B cell (primary cell): Measurements from ENCODE around the gene MGAT2. TPM values are rescaled to one million over a fixed set of nuclear protein-coding genes. Genes with fewer than 3 reads are reported as not detected.

Source experiments
- ATAC-seq: fragments of 200-7000 bp; cut with Tn5 transposase; one replicate; pipeline ENCODE4 v1.10.0; 2021; ENCODE audit warnings: low read depth, mild to moderate bottlenecking, moderate number of reproducible peaks, moderate library complexity
- CTCF ChIA-PET: fragments of 350-600 bp; sonication (Branson Sonifier 250); formaldehyde crosslinking; loops from one replicate; lab custom pipeline; 2021; ENCODE audit warnings: antibody characterized with exemption, inconsistent platforms; lab: Charles Lee
- POLR2A ChIA-PET: fragments of 350-600 bp; sonication (Branson Sonifier 250); formaldehyde crosslinking; loops from one replicate; lab custom pipeline; 2021; ENCODE audit warnings: antibody characterized with exemption; lab: Charles Lee
- DNase-seq: peaks from one replicate; pipeline ENCODE4 v3.0.0; 2013
- H2AFZ ChIP-seq: 2 replicates; pipeline ENCODE4 v1.6.1; 2012; ENCODE audit warnings: mild to moderate bottlenecking, low read depth, low read length; ENCODE audit not compliant: insufficient read depth, poor library complexity, severe bottlenecking
- H3K27ac ChIP-seq, 2 donors: 1 replicate in 1 of 2; 2 replicates in 1 of 2; pipeline ENCODE4 v1.5.1; 2012 to 2013; ENCODE audit warnings: low read length in 2 of 2, mild to moderate bottlenecking in 2 of 2, moderate library complexity in 1 of 2
- H3K27me3 ChIP-seq, 4 experiments: fragments of 200-600 bp in 1 of 4; sonication (generic) in 1 of 4; replicated peaks in 1 of 4; 1 replicate in 2 of 4; 2 replicates in 2 of 4; pipeline versions ENCODE4 v1.6.1 to v1.7.0; 2013 to 2016; ENCODE audit warnings: low read length in 3 of 4, mild to moderate bottlenecking in 2 of 4, mixed read lengths in 1 of 4, moderate library complexity in 1 of 4; ENCODE audit not compliant: insufficient read depth in 4 of 4, control insufficient read depth in 3 of 4; ENCODE audit errors: control extremely low read depth in 1 of 4
- H3K36me3 ChIP-seq, 2 experiments: replicated peaks in 1 of 2; 1 replicate in 1 of 2; 2 replicates in 1 of 2; pipeline versions ENCODE4 v1.6.1 to v1.7.1; 2013; ENCODE audit warnings: low read length in 1 of 2; ENCODE audit not compliant: insufficient read depth in 2 of 2, control insufficient read depth in 1 of 2; ENCODE audit errors: control extremely low read depth in 1 of 2, extremely low read depth in 1 of 2
- H3K4me1 ChIP-seq, 2 donors: fragments of 200-600 bp in 1 of 2; sonication (generic) in 1 of 2; 1 replicate in 1 of 2; 2 replicates in 1 of 2; pipeline versions ENCODE4 v1.5.1 to v1.6.1; 2013 to 2017; ENCODE audit warnings: low read length in 2 of 2; ENCODE audit not compliant: control insufficient read depth in 2 of 2, insufficient read depth in 2 of 2
- H3K4me2 ChIP-seq: replicated peaks from 2 replicates; pipeline ENCODE3; 2012; ENCODE audit warnings: mild to moderate bottlenecking, low read depth, low read length; ENCODE audit not compliant: poor library complexity, severe bottlenecking
- H3K4me3 ChIP-seq, 5 experiments: fragments of 200-600 bp in 1 of 5; sonication (generic) in 1 of 5; 1 replicate in 3 of 5; 2 replicates in 2 of 5; pipeline versions ENCODE4 v1.5.1 to v1.7.0; 2011 to 2016; ENCODE audit warnings: low read length in 4 of 5, mild to moderate bottlenecking in 4 of 5, low read depth in 2 of 5, control low read depth in 1 of 5, moderate library complexity in 1 of 5; ENCODE audit not compliant: insufficient read depth in 1 of 5; ENCODE audit errors: control extremely low read depth in 1 of 5, extremely low read depth in 1 of 5
- H3K79me2 ChIP-seq: fragments of 200-600 bp; sonication (generic); one replicate; pipeline ENCODE4 v1.6.0; 2016; ENCODE audit warnings: low read length; ENCODE audit not compliant: control insufficient read depth, insufficient read depth
- H3K9ac ChIP-seq: fragments of 200-600 bp; sonication (generic); 2 replicates; pipeline ENCODE4 v1.6.1; 2017; ENCODE audit warnings: mild to moderate bottlenecking, low read length, moderate library complexity
- H3K9me3 ChIP-seq, 3 donors: one replicate each; pipeline versions ENCODE4 v1.6.1 to v1.7.1; 2013; ENCODE audit warnings: low read length in 2 of 3; ENCODE audit not compliant: control insufficient read depth in 2 of 3, insufficient read depth in 1 of 3; ENCODE audit errors: control extremely low read depth in 1 of 3
- H4K20me1 ChIP-seq: 2 replicates; pipeline ENCODE4 v1.6.0; 2012; ENCODE audit warnings: mild to moderate bottlenecking, low read length; ENCODE audit not compliant: insufficient read depth, control insufficient read depth, poor library complexity, severe bottlenecking
- H3K27ac Mint-ChIP-seq: one replicate; pipeline ENCODE4 v1.8.0; 2021; ENCODE audit warnings: mixed read lengths
- H3K27me3 Mint-ChIP-seq: one replicate; pipeline ENCODE4 v1.8.0; 2021; ENCODE audit warnings: mixed read lengths
- H3K4me1 Mint-ChIP-seq: one replicate; pipeline ENCODE4 v1.8.0; 2021; ENCODE audit warnings: mixed read lengths
- H3K4me3 Mint-ChIP-seq: one replicate; pipeline ENCODE4 v1.8.0; 2021; ENCODE audit warnings: mixed read lengths
- H3K9me3 Mint-ChIP-seq: one replicate; pipeline ENCODE4 v1.8.0; 2022; ENCODE audit warnings: mixed read lengths; ENCODE audit not compliant: insufficient read depth
- CTCF ChIP-seq: fragments of 200-600 bp; IDR thresholded peaks from one replicate; pipeline ENCODE4 v1.8.0; 2022; ENCODE audit warnings: antibody characterized with exemption, mild to moderate bottlenecking
- EZH2 ChIP-seq: IDR thresholded peaks from 2 replicates; pipeline ENCODE4 v1.6.1; 2012; ENCODE audit warnings: borderline replicate concordance, low read depth, mild to moderate bottlenecking, moderate library complexity, low read length; ENCODE audit not compliant: insufficient read depth, poor library complexity, severe bottlenecking
- WGBS: methylation state at CpG from one replicate; pipeline ENCODE4 v1.1.5; 2013; ENCODE audit warnings: missing lambda C conversion rate; ENCODE audit not compliant: insufficient coverage; 5-methylcytosine and 5-hydroxymethylcytosine counted together
- intact Hi-C: fragments of 100-400 bp; cut with micrococcal nuclease; formaldehyde crosslinking; loops from one replicate; pipeline ENCODE4 v1.10.0; 2022
- polyA plus RNA-seq: library from polyadenylated mRNA; depleted of rRNA; stranded (reverse); fragments of >200 nt; gene quantifications from 2 replicates; pipeline ENCODE4 v1.2.3, GENCODE V29; 2012
- total RNA-seq, 2 donors: library from RNA; stranded (reverse); fragments of 120-200 nt in 1 of 2; gene quantifications; 1 replicate in 1 of 2; 2 replicates in 1 of 2; pipeline versions ENCODE4 v1.2.3 to v1.2.4, GENCODE V29; 2013 to 2022

The MGAT2 gene
- total and polyA plus RNA-seq, 2 donors (not counting 1 experiment from before 2014, with no cell fraction given): 12.3 to 39.9 TPM

GRCh38 chr14:49640540-49641417, 20.2 kb downstream of the MGAT2 start:
- DNase-seq (no peak), ATAC-seq (no peak)
- H2AFZ ChIP-seq: no peak overlapping the region
- peaks cover 20% of the 10 kb centered on the region for H4K20me1 ChIP-seq
- H3K27me3 ChIP-seq: no peaks in the 10 kb centered on the region
- H3K9me3 ChIP-seq: no peaks in the 10 kb centered on the region
- no peak overlapping the region for H3K9ac ChIP-seq
- H3K79me2 ChIP-seq: peaks cover 88% of the 10 kb centered on the region
- peaks cover 17 to 25% of the 10 kb centered on the region in 2 donors for H3K4me1 ChIP-seq
- WGBS: 100% methylated on average over 2 of the region's 7 CpGs
- H3K4me2 ChIP-seq: peak overlapping the region; percentile 10
- TF ChIP-seq EZH2 (no peak), CTCF (no peak)
- Mint-ChIP-seq H3K4me1 (peaks cover 50% of the 10 kb centered on the region), H3K27ac (peak overlapping the region; percentile 56), H3K4me3 (no peak overlapping the region), H3K27me3 (no peaks in the 10 kb centered on the region), H3K9me3 (no peaks in the 10 kb centered on the region)
- no peak overlapping the region for H3K4me3 ChIP-seq
- ChIA-PET CTCF (interaction anchor here (1.1 kb wide), 1 partner anchor 47 kb away, joined by 3 read pairs; the partner anchor contains the start of gene POLE2), POLR2A (interaction anchor here (0.7 to 1.1 kb wide), 2 partner anchors 20 to 127 kb away, joined by 4 to 5 read pairs; partner anchors contain the start of genes KLHDC2, MGAT2 and RPL36AL)
- H3K27ac ChIP-seq: peak overlapping the region in 1 of 2 donors; percentile 46
- H3K36me3 ChIP-seq: peaks cover 0 to 24% of the 10 kb centered on the region in 2 experiments
- intact Hi-C loops: no loop called here

- 87% methylated on average over 6 of the region's 8 CpGs for WGBS
- Histone ChIP-seq H3K79me2 (peaks cover 81% of the 10 kb centered on the region), H4K20me1 (peaks cover 13% of the 10 kb centered on the region), H3K9ac (no peak overlapping the region), H3K4me3 (no peak overlapping the region), H3K36me3 (peaks cover 0 to 20% of the 10 kb centered on the region in 2 experiments), H3K27me3 (no peaks in the 10 kb centered on the region), H3K4me1 (peaks cover 7 to 16% of the 10 kb centered on the region in 2 donors), H3K4me2 (peak overlapping the region; percentile 10), H3K9me3 (no peaks in the 10 kb centered on the region), H3K27ac (peak overlapping the region in 1 of 2 donors; percentile 46), H2AFZ (no peak overlapping the region)
- no peak for DNase-seq
- Mint-ChIP-seq H3K4me1 (peaks cover 45% of the 10 kb centered on the region), H3K4me3 (no peak overlapping the region), H3K27me3 (no peaks in the 10 kb centered on the region), H3K27ac (peak overlapping the region; percentile 2), H3K9me3 (no peaks in the 10 kb centered on the region)
- intact Hi-C loops: no loop called here
- ChIA-PET CTCF (interaction anchor here (1.1 kb wide), 1 partner anchor 46 kb away, joined by 3 read pairs; the partner anchor contains the start of gene POLE2), POLR2A (interaction anchor here (1.1 kb wide), 1 partner anchor 126 kb away, joined by 5 read pairs; the partner anchor contains the start of gene KLHDC2)
- no peak for ATAC-seq
- TF ChIP-seq CTCF (no peak), EZH2 (no peak)
Observed at GRCh38 chr14:49641697-49642129, 21.1 kb downstream of the MGAT2 start.
